A549 (cell line): ENCODE results near the gene PAPPA2. TPM values are rescaled to one million over a fixed set of nuclear protein-coding genes. Genes with fewer than 3 reads are reported as not detected.
A peak's percentile ranks its signal among the peaks of the same experiment; 100 is the strongest.

Experiments
- ATAC-seq, 2 experiments: fragments of 200-7000 bp in 1 of 2; fragments of >200 bp in 1 of 2; cut with Nextera tagmentation in 1 of 2; cut with Tn5 transposase in 1 of 2; 3 replicates each; pipeline versions ENCODE4 v1.8.0 to v1.9.1; 2018 to 2020; ENCODE audit warnings: mild to moderate bottlenecking in 1 of 2, moderate library complexity in 1 of 2
- CTCF ChIA-PET: fragments of 300-600 bp; sonication (Branson Sonifier 250); formaldehyde crosslinking; extraction: SDS; loops from one replicate; lab custom pipeline; 2021; ENCODE audit warnings: antibody characterized with exemption, inconsistent platforms; lab: Yijun Ruan, JAX
- POLR2A ChIA-PET: fragments of 350-600 bp; formaldehyde crosslinking; extraction: SDS; loops from one replicate; lab custom pipeline; 2021; ENCODE audit warnings: antibody characterized with exemption, inconsistent platforms; lab: Yijun Ruan, JAX
- DNase-seq, 2 experiments: peaks; one replicate each; pipeline versions ENCODE4 v3.0.0 to v3.0.0-alpha.2; 2011 to 2016; ENCODE audit warnings: low read depth in 1 of 2, low spot score in 1 of 2
- FAIRE-seq: peaks from 2 replicates; lab custom pipeline; 2011; peaks lifted over from hg19 to GRCh38; lab: Jason Lieb, UNC
- H3K27ac ChIP-seq, 2 experiments: fragments of >200 bp; sonication (Bioruptor Twin); formaldehyde crosslinking; 3 replicates each; pipeline ENCODE4 v1.5.1; 2016 to 2017
- H3K4me1 ChIP-seq: fragments of >200 bp; sonication (Bioruptor Twin); formaldehyde crosslinking; 3 replicates; pipeline ENCODE4 v1.6.1; 2016
- H3K4me2 ChIP-seq: fragments of >200 bp; sonication (Bioruptor Twin); formaldehyde crosslinking; 3 replicates; pipeline ENCODE4 v1.6.1; 2016
- H3K4me3 ChIP-seq: fragments of >200 bp; sonication (Bioruptor Twin); formaldehyde crosslinking; 3 replicates; pipeline ENCODE4 v1.5.1; 2016
- H3K9me3 ChIP-seq: fragments of >200 bp; sonication (Bioruptor Twin); formaldehyde crosslinking; 3 replicates; pipeline ENCODE4 v1.6.1; 2016
- CEBPB ChIP-seq, 2 experiments: fragments of >200 bp in 1 of 2; sonication (Bioruptor Twin) in 1 of 2; formaldehyde crosslinking in 1 of 2; IDR thresholded peaks; 2 replicates each; pipeline ENCODE4 v1.6.1; 2012 to 2016
- CHD2 ChIP-seq: fragments of 150-350 bp; IDR thresholded peaks from 2 replicates; pipeline ENCODE4 v1.6.1; 2014; ENCODE audit warnings: low read length; ENCODE audit not compliant: partially characterized antibody
- EHF ChIP-seq: fragments of 250-450 bp; sonication (Bioruptor Pico); IDR thresholded peaks from 2 replicates; pipeline ENCODE4 v1.5.0; 2020; ENCODE audit warnings: mild to moderate bottlenecking
- ESRRA ChIP-seq: fragments of 150-350 bp; IDR thresholded peaks from 2 replicates; pipeline ENCODE4 v1.6.1; 2014; ENCODE audit warnings: mild to moderate bottlenecking, low read length, borderline replicate concordance
- FOSL2 ChIP-seq, 2 experiments: fragments of 450-650 bp in 1 of 2; fragments of >200 bp in 1 of 2; sonication (Bioruptor Twin) in 1 of 2; formaldehyde crosslinking; IDR thresholded peaks; 2 replicates each; pipeline versions ENCODE4 v1.5.0 to v1.6.1; 2016 to 2020; ENCODE audit warnings: mild to moderate bottlenecking in 1 of 2, moderate library complexity in 1 of 2
- FOXS1 ChIP-seq: fragments of 250-450 bp; sonication (Bioruptor Pico); IDR thresholded peaks from 2 replicates; pipeline ENCODE4 v1.5.0; 2020; ENCODE audit warnings: mild to moderate bottlenecking, moderate library complexity
- GATA3 ChIP-seq: IDR thresholded peaks from 2 replicates; pipeline ENCODE4 v1.6.1; 2012; ENCODE audit warnings: borderline replicate concordance
- HEYL ChIP-seq: fragments of 250-450 bp; sonication (Bioruptor Pico); IDR thresholded peaks from 2 replicates; pipeline ENCODE4 v1.8.0; 2021; ENCODE audit warnings: mild to moderate bottlenecking, moderate library complexity
- KDM5A ChIP-seq: fragments of 200-600 bp; sonication (generic); IDR thresholded peaks from 2 replicates; pipeline ENCODE4 v1.6.1; 2016; ENCODE audit warnings: antibody characterized with exemption, mild to moderate bottlenecking
- MAFK ChIP-seq: fragments of 450-650 bp; IDR thresholded peaks from 2 replicates; pipeline ENCODE4 v1.6.1; 2014; ENCODE audit not compliant: partially characterized antibody
- MAZ ChIP-seq: fragments of 150-350 bp; IDR thresholded peaks from 2 replicates; pipeline ENCODE4 v1.6.1; 2014; ENCODE audit warnings: antibody characterized with exemption, low read depth, low read length, borderline replicate concordance
- MYC ChIP-seq: IDR thresholded peaks from 2 replicates; pipeline ENCODE4 v1.6.1; 2012; ENCODE audit warnings: mild to moderate bottlenecking, inconsistent platforms, low read length, improper control_type of control experiment, borderline replicate concordance
- NFE2L2 ChIP-seq: fragments of 150-350 bp; conservative IDR thresholded peaks from 2 replicates; pipeline ENCODE4 v1.6.1; 2014; ENCODE audit warnings: low read length
- NPAS2 ChIP-seq: fragments of 250-450 bp; sonication (Bioruptor Pico); IDR thresholded peaks from 2 replicates; pipeline ENCODE4 v1.8.0; 2022; ENCODE audit warnings: mild to moderate bottlenecking, moderate library complexity, borderline replicate concordance
- NR3C1 ChIP-seq: fragments of >200 bp; sonication (Bioruptor Twin); formaldehyde crosslinking; IDR thresholded peaks from 3 replicates; pipeline ENCODE4 v1.6.1; 2017
- PHF8 ChIP-seq: fragments of 200-600 bp; sonication (generic); IDR thresholded peaks from 2 replicates; pipeline ENCODE4 v1.6.1; 2016; ENCODE audit warnings: low read depth, mild to moderate bottlenecking, antibody characterized with exemption, moderate library complexity, borderline replicate concordance
- POLR2A ChIP-seq: IDR thresholded peaks from 2 replicates; pipeline ENCODE4 v1.6.1; 2012; ENCODE audit warnings: mild to moderate bottlenecking, low read length
- RFX5 ChIP-seq: fragments of 450-650 bp; IDR thresholded peaks from 2 replicates; pipeline ENCODE4 v1.7.1; 2014; ENCODE audit warnings: antibody characterized with exemption, mild to moderate bottlenecking, moderate library complexity
- RNF2 ChIP-seq: fragments of 200-600 bp; sonication (generic); IDR thresholded peaks from 2 replicates; pipeline ENCODE4 v1.6.1; 2016; ENCODE audit warnings: low read depth, mild to moderate bottlenecking, antibody characterized with exemption, moderate library complexity, borderline replicate concordance
- TFCP2L1 ChIP-seq: fragments of 250-450 bp; sonication (Bioruptor Pico); IDR thresholded peaks from 2 replicates; pipeline ENCODE4 v1.5.0; 2021; ENCODE audit warnings: mild to moderate bottlenecking
- TP53 ChIP-seq: fragments of 250-450 bp; sonication (Bioruptor Pico); IDR thresholded peaks from 2 replicates; pipeline ENCODE4 v1.5.0; 2021; ENCODE audit warnings: mild to moderate bottlenecking, moderate library complexity
- ZNF302 ChIP-seq: fragments of 250-450 bp; sonication (Bioruptor Pico); IDR thresholded peaks from 2 replicates; pipeline ENCODE4 v1.9.0; 2021; ENCODE audit warnings: inconsistent platforms, mild to moderate bottlenecking, moderate library complexity
- WGBS: methylation state at CpG from one replicate; pipeline ENCODE4 v1.1.6; 2017; ENCODE audit errors: missing lambda C conversion rate; 5-methylcytosine and 5-hydroxymethylcytosine counted together
- polyA plus RNA-seq, 4 experiments: library from polyadenylated mRNA; depleted of rRNA in 3 of 4; stranded (reverse); fragments of >200 nt; fragmentation: RNase III in 1 of 4; extraction: RNeasy Plus Mini Kit Qiagen cat#74134 plus additional on column Dnase treatment in 1 of 4; gene quantifications; 2 replicates in 3 of 4; 3 replicates in 1 of 4; pipeline ENCODE4 v1.2.3, GENCODE V29; 2011 to 2017
- TF ChIP-seq, protein P1 (sequence below): fragments of >200 bp; sonication (Bioruptor Twin); formaldehyde crosslinking; IDR thresholded peaks from 3 replicates; pipeline ENCODE4 v1.5.1; 2016
- TF ChIP-seq, protein P2 (sequence below): fragments of 150-350 bp; IDR thresholded peaks from 2 replicates; pipeline ENCODE4 v1.6.1; 2014; ENCODE audit warnings: low read depth, mild to moderate bottlenecking, low read length
- TF ChIP-seq, protein P3 (sequence below): IDR thresholded peaks from 2 replicates; pipeline ENCODE4 v1.6.1; 2012
- TF ChIP-seq, protein P4 (sequence below): IDR thresholded peaks from 2 replicates; pipeline ENCODE4 v1.6.1; 2012; ENCODE audit warnings: low read depth, borderline replicate concordance
- TF ChIP-seq, protein P5 (sequence below): fragments of 250-450 bp; sonication (Bioruptor Pico); IDR thresholded peaks from 2 replicates; pipeline ENCODE4 v1.5.0; 2020; ENCODE audit warnings: low read depth, mild to moderate bottlenecking, moderate library complexity

PAPPA2 gene
- polyA plus RNA-seq, 2 of the 4 experiments (the other 2 are of a cell fraction) = 0.03 to 0.72 TPM

DNA sequence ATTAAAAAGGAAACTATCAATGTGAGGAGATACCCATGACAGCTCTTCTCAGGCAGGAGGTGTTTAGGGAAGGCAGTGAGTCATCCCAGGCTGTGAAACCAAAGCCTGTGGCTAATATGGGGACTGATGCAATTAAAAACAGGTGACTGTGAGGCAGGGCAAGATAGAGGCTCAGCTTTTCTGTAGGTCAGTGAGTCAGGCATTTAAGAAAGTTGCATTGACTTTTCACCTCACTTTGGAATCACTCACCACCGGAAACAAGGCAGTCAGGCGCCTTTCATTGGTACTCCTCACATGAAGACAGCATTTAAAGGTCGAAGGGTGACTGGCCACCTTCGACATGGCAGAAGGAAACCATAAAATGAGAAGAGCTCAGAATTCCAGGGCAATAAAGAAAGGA is 54.5 kb downstream of the PAPPA2 start:
- POLR2A ChIA-PET = no interaction called here

DNA sequence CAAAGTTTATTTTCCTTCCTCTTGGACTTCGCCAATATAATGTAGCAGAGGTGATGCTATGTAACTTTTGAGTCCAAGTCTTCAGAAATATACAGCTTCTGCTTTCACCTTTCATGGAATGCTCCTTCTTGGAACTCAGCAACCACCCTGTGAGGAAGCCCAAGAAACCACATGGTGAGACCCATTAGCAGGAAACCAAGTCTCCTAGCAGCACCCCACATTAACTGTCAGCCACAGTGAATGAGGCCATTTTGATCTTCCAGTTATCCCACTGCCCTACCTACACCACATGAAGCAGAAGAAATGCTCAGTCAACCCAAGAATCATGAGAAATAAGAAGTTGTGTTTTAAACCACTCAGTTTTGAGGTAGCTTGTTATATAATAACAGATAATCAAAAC is 58.2 kb downstream of the PAPPA2 start:
- TF ChIP-seq TFCP2L1 (CRISPR knock-in tag) (no peak), FOSL2 (IDR thresholded peaks at IDR 0.05) (no peak), FOSL2 (CRISPR knock-in tag; IDR thresholded peaks at IDR 0.05) (no peak), NPAS2 (no peak), NFE2L2 (no peak), RFX5 (no peak), EHF (CRISPR knock-in tag) (no peak), ZNF302 (no peak), POLR2A (no peak), TP53 (CRISPR knock-in tag) (no peak), NR3C1 (no peak)
- TF ChIP-seq, protein P1, sequence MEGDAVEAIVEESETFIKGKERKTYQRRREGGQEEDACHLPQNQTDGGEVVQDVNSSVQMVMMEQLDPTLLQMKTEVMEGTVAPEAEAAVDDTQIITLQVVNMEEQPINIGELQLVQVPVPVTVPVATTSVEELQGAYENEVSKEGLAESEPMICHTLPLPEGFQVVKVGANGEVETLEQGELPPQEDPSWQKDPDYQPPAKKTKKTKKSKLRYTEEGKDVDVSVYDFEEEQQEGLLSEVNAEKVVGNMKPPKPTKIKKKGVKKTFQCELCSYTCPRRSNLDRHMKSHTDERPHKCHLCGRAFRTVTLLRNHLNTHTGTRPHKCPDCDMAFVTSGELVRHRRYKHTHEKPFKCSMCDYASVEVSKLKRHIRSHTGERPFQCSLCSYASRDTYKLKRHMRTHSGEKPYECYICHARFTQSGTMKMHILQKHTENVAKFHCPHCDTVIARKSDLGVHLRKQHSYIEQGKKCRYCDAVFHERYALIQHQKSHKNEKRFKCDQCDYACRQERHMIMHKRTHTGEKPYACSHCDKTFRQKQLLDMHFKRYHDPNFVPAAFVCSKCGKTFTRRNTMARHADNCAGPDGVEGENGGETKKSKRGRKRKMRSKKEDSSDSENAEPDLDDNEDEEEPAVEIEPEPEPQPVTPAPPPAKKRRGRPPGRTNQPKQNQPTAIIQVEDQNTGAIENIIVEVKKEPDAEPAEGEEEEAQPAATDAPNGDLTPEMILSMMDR = no peak
- TF ChIP-seq, protein P2, sequence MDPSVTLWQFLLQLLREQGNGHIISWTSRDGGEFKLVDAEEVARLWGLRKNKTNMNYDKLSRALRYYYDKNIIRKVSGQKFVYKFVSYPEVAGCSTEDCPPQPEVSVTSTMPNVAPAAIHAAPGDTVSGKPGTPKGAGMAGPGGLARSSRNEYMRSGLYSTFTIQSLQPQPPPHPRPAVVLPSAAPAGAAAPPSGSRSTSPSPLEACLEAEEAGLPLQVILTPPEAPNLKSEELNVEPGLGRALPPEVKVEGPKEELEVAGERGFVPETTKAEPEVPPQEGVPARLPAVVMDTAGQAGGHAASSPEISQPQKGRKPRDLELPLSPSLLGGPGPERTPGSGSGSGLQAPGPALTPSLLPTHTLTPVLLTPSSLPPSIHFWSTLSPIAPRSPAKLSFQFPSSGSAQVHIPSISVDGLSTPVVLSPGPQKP = no peak
- ChIA-PET CTCF (no interaction called here), POLR2A (no interaction called here)
- Histone ChIP-seq H3K27ac (no peak overlapping the region), H3K4me2 (no peak overlapping the region), H3K4me3 (no peak overlapping the region), H3K9me3 (no peaks in the 10 kb centered on the region), H3K4me1 (no peaks in the 10 kb centered on the region)
- DNase-seq (no peak), FAIRE-seq (no peak), ATAC-seq (no peak)
- WGBS = 5% methylated on average over 1 of the region's 1 CpG

More for the DNA sequence above, 54.5 kb downstream of the PAPPA2 start:
- TF ChIP-seq HEYL (CRISPR knock-in tag) (no peak), ESRRA (no peak), RNF2 (no peak)
- CTCF ChIA-PET = interaction anchor here (0.8 to 1.2 kb wide), 2 partner anchors 165 to 381 kb away, joined by 3 read pairs; no protein-coding TSS in a partner anchor
- no peak overlapping the region for H3K27ac ChIP-seq
- FAIRE-seq (no peak), DNase-seq (peak in 1 of 2 experiments; percentile 4), ATAC-seq (no peak)
- peaks cover 12% of the 10 kb centered on the region; the same call in 1 of the 3 replicates for H3K4me1 ChIP-seq
- no peaks in the 10 kb centered on the region for H3K9me3 ChIP-seq
- WGBS = 2% methylated on average over 4 of the region's 4 CpGs
- no peak overlapping the region for H3K4me3 ChIP-seq
- H3K4me2 ChIP-seq = no peak overlapping the region

DNA sequence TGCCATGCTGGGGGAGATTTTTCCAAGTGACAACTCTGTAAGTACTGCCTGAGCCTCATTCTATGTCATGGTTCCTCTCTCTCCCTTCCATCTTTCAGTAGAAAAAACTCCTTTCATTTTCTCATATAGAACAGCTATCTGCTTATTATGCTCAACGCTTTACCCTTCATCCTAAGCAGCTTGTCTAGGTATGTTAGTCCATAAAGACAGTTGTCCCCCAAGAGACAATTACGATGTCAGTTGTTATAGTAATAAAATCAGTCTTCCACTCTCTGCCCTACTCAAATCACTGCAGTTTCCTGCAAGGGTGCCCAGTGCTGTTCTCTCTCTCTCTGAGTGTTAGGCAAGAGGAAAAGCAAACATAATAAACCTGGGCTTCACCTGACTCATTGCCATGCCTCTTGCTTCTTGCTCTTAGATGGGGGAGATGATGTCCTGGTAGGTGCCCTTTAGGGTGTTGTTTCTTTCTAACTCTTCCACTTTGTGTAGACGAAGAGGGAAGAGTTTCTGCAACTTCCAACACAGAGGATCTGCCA is 59.4 kb downstream of the PAPPA2 start:
- 6% methylated on average over 3 of the region's 3 CpGs for WGBS
- no peak for ATAC-seq
- ChIA-PET POLR2A (no interaction called here), CTCF (interaction anchor here (0.5 kb wide), 1 partner anchor 128 kb away, joined by 3 read pairs; no protein-coding TSS in a partner anchor)
- FAIRE-seq = no peak
- no peak for DNase-seq
- Histone ChIP-seq H3K4me2 (no peak overlapping the region), H3K4me3 (no peak overlapping the region), H3K27ac (no peak overlapping the region), H3K9me3 (no peaks in the 10 kb centered on the region), H3K4me1 (no peaks in the 10 kb centered on the region)
- TF ChIP-seq ESRRA (no peak), GATA3 (no peak), HEYL (CRISPR knock-in tag) (no peak), MAFK (no peak), CEBPB (IDR thresholded peaks at IDR 0.05) (no peak), CHD2 (no peak), NR3C1 (no peak), KDM5A (no peak), TP53 (CRISPR knock-in tag) (no peak), FOXS1 (CRISPR knock-in tag) (no peak), PHF8 (no peak), MYC (no peak), MAZ (no peak)
- TF ChIP-seq, protein P3, sequence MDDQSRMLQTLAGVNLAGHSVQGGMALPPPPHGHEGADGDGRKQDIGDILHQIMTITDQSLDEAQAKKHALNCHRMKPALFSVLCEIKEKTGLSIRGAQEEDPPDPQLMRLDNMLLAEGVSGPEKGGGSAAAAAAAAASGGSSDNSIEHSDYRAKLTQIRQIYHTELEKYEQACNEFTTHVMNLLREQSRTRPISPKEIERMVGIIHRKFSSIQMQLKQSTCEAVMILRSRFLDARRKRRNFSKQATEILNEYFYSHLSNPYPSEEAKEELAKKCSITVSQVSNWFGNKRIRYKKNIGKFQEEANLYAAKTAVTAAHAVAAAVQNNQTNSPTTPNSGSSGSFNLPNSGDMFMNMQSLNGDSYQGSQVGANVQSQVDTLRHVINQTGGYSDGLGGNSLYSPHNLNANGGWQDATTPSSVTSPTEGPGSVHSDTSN = no peak
- TF ChIP-seq, protein P4, sequence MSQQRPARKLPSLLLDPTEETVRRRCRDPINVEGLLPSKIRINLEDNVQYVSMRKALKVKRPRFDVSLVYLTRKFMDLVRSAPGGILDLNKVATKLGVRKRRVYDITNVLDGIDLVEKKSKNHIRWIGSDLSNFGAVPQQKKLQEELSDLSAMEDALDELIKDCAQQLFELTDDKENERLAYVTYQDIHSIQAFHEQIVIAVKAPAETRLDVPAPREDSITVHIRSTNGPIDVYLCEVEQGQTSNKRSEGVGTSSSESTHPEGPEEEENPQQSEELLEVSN = no peak
- TF ChIP-seq, protein P1 = no peak
- TF ChIP-seq, protein P5, sequence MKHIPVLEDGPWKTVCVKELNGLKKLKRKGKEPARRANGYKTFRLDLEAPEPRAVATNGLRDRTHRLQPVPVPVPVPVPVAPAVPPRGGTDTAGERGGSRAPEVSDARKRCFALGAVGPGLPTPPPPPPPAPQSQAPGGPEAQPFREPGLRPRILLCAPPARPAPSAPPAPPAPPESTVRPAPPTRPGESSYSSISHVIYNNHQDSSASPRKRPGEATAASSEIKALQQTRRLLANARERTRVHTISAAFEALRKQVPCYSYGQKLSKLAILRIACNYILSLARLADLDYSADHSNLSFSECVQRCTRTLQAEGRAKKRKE (CRISPR knock-in tag) = no peak
